ENCODE results near the gene AQP5. TPM values are rescaled to one million over a fixed set of nuclear protein-coding genes. Genes with fewer than 3 reads are reported as not detected.

Gene AQP5
- total and polyA plus RNA-seq, 5 donors from 2014 or later: not detected

DNA sequence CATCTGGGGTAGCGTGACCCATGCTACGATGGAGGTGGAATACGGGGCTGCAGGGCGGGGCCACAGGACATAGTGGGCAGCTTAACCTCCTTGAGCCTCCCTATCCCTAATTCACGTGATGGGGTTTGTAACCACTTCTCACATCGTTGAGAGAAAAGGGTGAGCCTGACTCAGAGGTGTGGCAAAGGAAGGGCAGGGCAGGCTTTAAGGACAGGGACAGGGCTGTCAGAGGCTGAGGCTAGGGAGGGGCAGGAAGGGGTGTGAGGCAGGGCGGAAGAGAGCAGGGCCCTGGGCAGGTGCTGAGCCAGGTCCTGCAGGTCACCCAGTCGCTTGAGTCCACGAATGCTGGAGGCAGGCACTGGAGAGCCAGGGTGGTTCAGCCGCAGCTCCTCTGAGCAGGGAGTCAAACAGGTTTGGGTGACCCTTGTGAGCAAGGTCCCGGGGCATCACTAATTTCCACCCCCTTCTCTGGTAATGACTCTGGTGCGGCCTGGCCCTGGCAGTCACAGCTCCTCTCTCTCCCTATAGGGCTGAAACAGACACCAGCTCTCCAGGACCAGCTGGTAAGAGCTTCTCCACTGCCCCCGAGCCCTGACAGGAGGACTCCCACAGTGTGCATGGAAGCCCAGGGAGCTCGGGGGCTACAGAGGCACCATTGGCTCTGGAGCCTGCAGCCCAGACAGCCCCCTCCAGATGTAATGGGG lies 18.6 kb upstream of the AQP5 start:
- no peaks in the 10 kb centered on the region for H3K27me3 ChIP-seq (ENCODE audit: control insufficient read depth, insufficient read depth, low read length)
- no peaks in the 10 kb centered on the region for H3K27me3 Mint-ChIP-seq
- peak in 1 of 3 donors; percentile 92 for DNase-seq
- H3K36me3 Mint-ChIP-seq: peaks cover 4% of the 10 kb centered on the region
- H3K4me3 Mint-ChIP-seq: peak overlapping the region in 3 of 4 donors; percentile 24 to 96 (median 80)
- H3K27ac Mint-ChIP-seq: peak overlapping the region; percentile 91 to 100 (median 97)
- H3K4me1 ChIP-seq (ENCODE audit: control insufficient read depth, insufficient read depth, low read length, poor library complexity, severe bottlenecking): peaks cover 53% of the 10 kb centered on the region
- peaks cover 12 to 65% (median 37%) of the 10 kb centered on the region in 4 donors for H3K4me1 Mint-ChIP-seq
- no peaks in the 10 kb centered on the region for H3K36me3 ChIP-seq (ENCODE audit: control insufficient read depth, insufficient read depth, low read length)
- peak; percentile 36 to 65 for ATAC-seq (ENCODE audit: low read depth in 2 of 2)
- H3K9me3 Mint-ChIP-seq: no peaks in the 10 kb centered on the region
- H3K27ac ChIP-seq (ENCODE audit: insufficient read depth, low read length, poor library complexity, severe bottlenecking): peak overlapping the region; percentile 92
- peak overlapping the region; percentile 37 for H3K4me3 ChIP-seq (ENCODE audit: low read depth, low read length)
- no peaks in the 10 kb centered on the region for H3K9me3 ChIP-seq (ENCODE audit: control insufficient read depth in 2 of 2, low read length in 2 of 2)

DNA sequence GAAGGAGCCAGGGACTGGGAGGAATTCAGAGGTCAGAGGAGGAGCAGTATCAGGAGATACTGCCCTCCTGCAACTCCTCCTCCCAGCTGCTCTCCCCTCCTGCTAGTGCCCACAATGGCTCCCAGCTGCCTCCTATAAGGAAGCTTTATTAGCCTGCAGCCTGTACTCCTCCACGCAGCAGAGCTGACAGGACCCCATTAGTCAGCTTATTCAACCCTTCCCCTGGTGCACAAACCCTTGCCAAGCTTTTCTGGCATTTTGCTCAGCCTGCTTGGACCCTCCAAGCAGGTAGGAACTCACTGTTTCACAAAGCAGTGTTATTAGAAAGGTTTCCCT lies 18.1 kb upstream of the AQP5 start:
- H3K4me1 Mint-ChIP-seq: peaks cover 12 to 65% (median 36%) of the 10 kb centered on the region in 4 donors
- peak overlapping the region in 3 of 4 donors; percentile 75 to 96 (median 80) for H3K4me3 Mint-ChIP-seq
- no peaks in the 10 kb centered on the region for H3K36me3 ChIP-seq (ENCODE audit: control insufficient read depth, insufficient read depth, low read length)
- no peaks in the 10 kb centered on the region for H3K27me3 ChIP-seq (ENCODE audit: control insufficient read depth, insufficient read depth, low read length)
- no peaks in the 10 kb centered on the region for H3K9me3 Mint-ChIP-seq
- H3K9me3 ChIP-seq (ENCODE audit: control insufficient read depth in 2 of 2, low read length in 2 of 2): no peaks in the 10 kb centered on the region
- H3K4me3 ChIP-seq (ENCODE audit: low read depth, low read length): no peak overlapping the region
- H3K36me3 Mint-ChIP-seq: peaks cover 4% of the 10 kb centered on the region
- peak overlapping the region; percentile 97 to 100 (median 98) for H3K27ac Mint-ChIP-seq
- DNase-seq: no peak
- no peaks in the 10 kb centered on the region for H3K27me3 Mint-ChIP-seq
- H3K4me1 ChIP-seq (ENCODE audit: control insufficient read depth, insufficient read depth, low read length, poor library complexity, severe bottlenecking): peaks cover 53% of the 10 kb centered on the region
- no peak for ATAC-seq (ENCODE audit: low read depth in 2 of 2)
- H3K27ac ChIP-seq (ENCODE audit: insufficient read depth, low read length, poor library complexity, severe bottlenecking): peak overlapping the region; percentile 92

DNA sequence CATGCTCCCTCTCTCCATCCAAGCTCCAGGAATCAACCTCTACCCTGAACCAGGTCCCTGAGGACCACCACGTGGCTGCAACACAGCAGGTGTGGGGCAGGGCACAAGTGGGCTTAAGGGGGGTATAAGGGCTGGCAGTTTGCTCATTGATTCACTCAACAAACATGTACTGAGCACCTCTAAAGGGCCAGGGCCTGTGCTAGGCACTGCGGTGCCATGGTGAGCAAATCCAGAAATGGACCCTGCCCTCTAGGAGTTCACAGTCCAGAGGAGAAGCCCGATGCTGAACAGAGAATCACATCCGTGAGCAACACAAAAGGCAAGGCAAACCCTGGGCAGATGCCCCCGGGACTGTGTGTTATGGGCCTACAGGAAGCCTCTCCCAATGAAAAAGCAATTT lies 17.6 kb upstream of the AQP5 start:
- Mint-ChIP-seq H3K4me1 (peaks cover 12 to 65% (median 36%) of the 10 kb centered on the region in 4 donors), H3K4me3 (peak overlapping the region; percentile 26 to 96 (median 79))

DNA sequence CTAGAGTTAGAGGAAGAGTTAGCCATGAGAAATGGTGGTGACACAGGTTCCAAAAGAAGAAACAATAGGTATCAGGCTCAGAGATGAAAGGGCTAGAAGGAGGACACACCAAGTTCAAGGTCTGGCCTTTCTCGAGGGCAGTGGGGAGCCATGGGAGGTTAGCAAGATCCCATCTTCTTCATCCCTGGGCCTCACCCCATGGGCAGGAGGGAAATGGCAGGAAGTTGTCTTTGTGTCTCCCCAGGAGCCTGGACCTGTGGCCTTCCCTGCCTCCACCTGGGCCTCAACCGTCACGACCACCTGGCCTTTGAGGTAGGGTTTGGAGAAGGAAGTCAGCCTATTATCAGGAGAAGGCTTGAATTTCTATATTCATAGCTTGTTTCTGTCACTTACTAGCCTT lies 17.0 kb upstream of the AQP5 start:
- Histone ChIP-seq H3K36me3 (ENCODE audit: control insufficient read depth, insufficient read depth, low read length) (no peaks in the 10 kb centered on the region), H3K9me3 (ENCODE audit: control insufficient read depth in 2 of 2, low read length in 2 of 2) (no peaks in the 10 kb centered on the region), H3K27ac (ENCODE audit: insufficient read depth, low read length, poor library complexity, severe bottlenecking) (peak overlapping the region; percentile 92), H3K27me3 (ENCODE audit: control insufficient read depth, insufficient read depth, low read length) (no peaks in the 10 kb centered on the region), H3K4me3 (ENCODE audit: low read depth, low read length) (peak overlapping the region; percentile 88), H3K4me1 (ENCODE audit: control insufficient read depth, insufficient read depth, low read length, poor library complexity, severe bottlenecking) (peaks cover 53% of the 10 kb centered on the region)
- H3K4me1 Mint-ChIP-seq: peaks cover 12 to 65% (median 36%) of the 10 kb centered on the region in 4 donors
- H3K27me3 Mint-ChIP-seq: peaks cover under 1% of the 10 kb centered on the region
- no peak for ATAC-seq (ENCODE audit: low read depth in 2 of 2)
- peaks cover 4% of the 10 kb centered on the region for H3K36me3 Mint-ChIP-seq
- H3K27ac Mint-ChIP-seq: peak overlapping the region; percentile 97 to 100 (median 98)
- DNase-seq: peak in 1 of 3 donors; percentile 48
- no peaks in the 10 kb centered on the region for H3K9me3 Mint-ChIP-seq
- peak overlapping the region; percentile 75 to 96 (median 88) for H3K4me3 Mint-ChIP-seq

More for the DNA sequence above, 17.6 kb upstream of the AQP5 start:
- H3K4me3 ChIP-seq (ENCODE audit: low read depth, low read length): peak overlapping the region; percentile 88
- H3K4me1 ChIP-seq (ENCODE audit: control insufficient read depth, insufficient read depth, low read length, poor library complexity, severe bottlenecking): peaks cover 53% of the 10 kb centered on the region
- H3K27me3 Mint-ChIP-seq: no peaks in the 10 kb centered on the region
- H3K36me3 Mint-ChIP-seq: peaks cover 4% of the 10 kb centered on the region
- no peaks in the 10 kb centered on the region for H3K36me3 ChIP-seq (ENCODE audit: control insufficient read depth, insufficient read depth, low read length)
- H3K9me3 Mint-ChIP-seq: no peaks in the 10 kb centered on the region
- peak overlapping the region; percentile 92 for H3K27ac ChIP-seq (ENCODE audit: insufficient read depth, low read length, poor library complexity, severe bottlenecking)
- DNase-seq (no peak), ATAC-seq (ENCODE audit: low read depth in 2 of 2) (no peak)
- no peaks in the 10 kb centered on the region for H3K9me3 ChIP-seq (ENCODE audit: control insufficient read depth in 2 of 2, low read length in 2 of 2)
- peak overlapping the region; percentile 97 to 100 (median 98) for H3K27ac Mint-ChIP-seq
- H3K27me3 ChIP-seq (ENCODE audit: control insufficient read depth, insufficient read depth, low read length): no peaks in the 10 kb centered on the region

DNA sequence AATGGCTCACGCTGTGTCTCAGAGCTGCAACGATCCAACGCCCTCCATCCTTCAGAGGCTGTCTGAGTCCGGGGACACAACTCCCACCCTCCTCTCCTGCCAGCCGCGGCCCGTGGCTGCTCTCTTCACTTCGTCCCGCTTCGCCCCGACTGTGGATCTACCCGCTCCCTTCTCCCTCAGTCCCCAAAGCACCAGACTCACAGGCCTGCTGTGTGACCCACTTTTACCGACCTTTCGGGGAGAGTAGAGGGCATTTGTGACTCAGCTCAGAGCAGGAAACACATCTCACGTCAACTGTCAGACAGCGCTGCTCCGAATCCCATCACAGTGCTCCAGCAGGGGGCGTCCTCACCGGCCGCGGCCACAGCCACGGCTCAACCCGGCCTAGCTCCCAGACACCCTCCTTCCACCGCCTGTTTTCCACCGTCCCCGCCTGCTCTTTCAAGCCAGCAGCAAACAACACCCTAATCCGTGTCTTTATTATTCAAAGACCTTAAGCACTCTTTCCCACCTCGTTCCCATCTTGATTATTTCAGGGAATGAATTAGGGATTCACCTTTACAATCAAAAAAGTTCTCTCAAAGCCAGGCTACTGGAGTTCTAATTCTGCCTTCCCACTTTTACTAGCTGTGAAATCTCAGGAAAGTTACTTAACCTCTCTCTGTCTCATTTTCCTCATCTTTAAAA lies 16.1 kb upstream of the AQP5 start:
- peak; percentile 79 to 85 for ATAC-seq (ENCODE audit: low read depth in 2 of 2)
- Mint-ChIP-seq H3K4me1 (peaks cover 12 to 63% (median 35%) of the 10 kb centered on the region in 4 donors), H3K27ac (peak overlapping the region; percentile 97 to 100 (median 98)), H3K4me3 (peak overlapping the region; percentile 75 to 96 (median 88)), H3K36me3 (peaks cover 3% of the 10 kb centered on the region), H3K27me3 (peaks cover 5% of the 10 kb centered on the region), H3K9me3 (no peaks in the 10 kb centered on the region)
- H3K9me3 ChIP-seq (ENCODE audit: control insufficient read depth in 2 of 2, low read length in 2 of 2): no peaks in the 10 kb centered on the region
- H3K36me3 ChIP-seq (ENCODE audit: control insufficient read depth, insufficient read depth, low read length): no peaks in the 10 kb centered on the region
- no peaks in the 10 kb centered on the region for H3K27me3 ChIP-seq (ENCODE audit: control insufficient read depth, insufficient read depth, low read length)
- peaks cover 53% of the 10 kb centered on the region for H3K4me1 ChIP-seq (ENCODE audit: control insufficient read depth, insufficient read depth, low read length, poor library complexity, severe bottlenecking)
- H3K27ac ChIP-seq (ENCODE audit: insufficient read depth, low read length, poor library complexity, severe bottlenecking): peak overlapping the region; percentile 92
- DNase-seq: peak; percentile 69 to 95 (median 77)
- H3K4me3 ChIP-seq (ENCODE audit: low read depth, low read length): peak overlapping the region; percentile 88

DNA sequence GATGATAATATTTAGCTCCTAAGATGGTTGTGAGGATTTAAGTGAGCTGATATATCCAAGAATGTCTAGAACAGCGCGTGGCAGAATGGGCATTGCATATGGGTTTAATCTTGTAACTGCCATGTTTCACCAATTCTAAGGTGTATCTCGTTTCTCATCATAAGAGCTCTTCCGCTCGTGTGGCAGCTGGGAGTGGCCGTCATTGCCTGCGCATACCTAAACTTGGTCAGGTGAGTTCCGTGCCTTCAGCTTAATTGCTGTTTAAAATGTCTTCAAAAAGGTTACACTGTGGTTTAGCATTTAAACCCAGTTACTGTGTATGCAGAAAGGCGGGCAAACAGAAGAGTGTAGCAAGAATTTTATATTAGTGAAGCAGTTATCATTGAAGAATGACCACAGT lies 15.6 kb upstream of the AQP5 start:
- Mint-ChIP-seq H3K27me3 (peaks cover 5% of the 10 kb centered on the region), H3K27ac (peak overlapping the region; percentile 97 to 100 (median 98)), H3K9me3 (no peaks in the 10 kb centered on the region), H3K4me3 (peak overlapping the region; percentile 75 to 96 (median 88)), H3K36me3 (no peaks in the 10 kb centered on the region), H3K4me1 (peaks cover 12 to 60% (median 33%) of the 10 kb centered on the region in 4 donors)
- DNase-seq (peak; percentile 45 to 93 (median 73)), ATAC-seq (ENCODE audit: low read depth in 2 of 2) (peak; percentile 63 to 71)
- Histone ChIP-seq H3K27ac (ENCODE audit: insufficient read depth, low read length, poor library complexity, severe bottlenecking) (peak overlapping the region; percentile 92), H3K9me3 (ENCODE audit: control insufficient read depth in 2 of 2, low read length in 2 of 2) (no peaks in the 10 kb centered on the region), H3K36me3 (ENCODE audit: control insufficient read depth, insufficient read depth, low read length) (no peaks in the 10 kb centered on the region), H3K4me1 (ENCODE audit: control insufficient read depth, insufficient read depth, low read length, poor library complexity, severe bottlenecking) (peaks cover 53% of the 10 kb centered on the region), H3K4me3 (ENCODE audit: low read depth, low read length) (peak overlapping the region; percentile 88), H3K27me3 (ENCODE audit: control insufficient read depth, insufficient read depth, low read length) (no peaks in the 10 kb centered on the region)

DNA sequence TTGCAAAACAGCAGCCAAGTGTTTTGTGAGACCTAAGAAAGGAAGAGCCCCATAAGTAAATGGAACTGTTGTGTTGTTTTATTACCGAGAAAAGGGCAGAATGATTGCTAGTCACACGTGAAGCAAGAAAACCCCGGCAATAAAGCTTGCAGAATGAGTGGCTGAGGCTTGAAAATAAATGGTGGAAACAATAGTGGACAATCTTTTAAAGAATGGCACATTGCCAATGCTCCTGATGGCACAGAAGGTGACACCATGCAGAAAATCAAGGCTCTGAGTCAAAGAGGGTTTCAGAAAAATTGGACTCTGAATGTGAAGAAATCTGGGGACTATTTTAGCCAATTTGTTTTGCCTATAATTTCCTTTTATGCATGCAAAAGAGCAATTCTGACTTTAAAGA lies 15.2 kb upstream of the AQP5 start:
- peak overlapping the region; percentile 97 to 100 (median 98) for H3K27ac Mint-ChIP-seq
- no peaks in the 10 kb centered on the region for H3K36me3 Mint-ChIP-seq
- H3K27ac ChIP-seq (ENCODE audit: insufficient read depth, low read length, poor library complexity, severe bottlenecking): peak overlapping the region; percentile 92
- no peaks in the 10 kb centered on the region for H3K27me3 ChIP-seq (ENCODE audit: control insufficient read depth, insufficient read depth, low read length)
- DNase-seq (peak in 1 of 3 donors; percentile 90), ATAC-seq (ENCODE audit: low read depth in 2 of 2) (peak in 1 of 2 donors; percentile 15)
- peaks cover 12 to 58% (median 30%) of the 10 kb centered on the region in 4 donors for H3K4me1 Mint-ChIP-seq
- H3K4me3 Mint-ChIP-seq: peak overlapping the region; percentile 75 to 96 (median 88)
- H3K9me3 ChIP-seq (ENCODE audit: control insufficient read depth in 2 of 2, low read length in 2 of 2): no peaks in the 10 kb centered on the region
- no peaks in the 10 kb centered on the region for H3K36me3 ChIP-seq (ENCODE audit: control insufficient read depth, insufficient read depth, low read length)
- H3K27me3 Mint-ChIP-seq: peaks cover 5% of the 10 kb centered on the region
- H3K9me3 Mint-ChIP-seq: no peaks in the 10 kb centered on the region
- peak overlapping the region; percentile 88 for H3K4me3 ChIP-seq (ENCODE audit: low read depth, low read length)
- H3K4me1 ChIP-seq (ENCODE audit: control insufficient read depth, insufficient read depth, low read length, poor library complexity, severe bottlenecking): peaks cover 52% of the 10 kb centered on the region

Data from CD4-positive, CD25-positive, alpha-beta regulatory T cell (primary cell).